GM18520 (cell line): ENCODE data around the gene C2orf66.

ENCODE experiments used
- ATAC-seq: cut with Tn5 transposase; IDR thresholded peaks from one replicate; pipeline ENCODE4 v1.9.1; 2021; ENCODE audit not compliant: unreplicated experiment

The C2orf66 gene

GRCh38 chr2:196809260-196809659, at the start of gene C2orf66:
C2orf66 (minus strand) TSS chr2:196809355; CDS start chr2:196809336, 19 bp downstream.
- ATAC-seq, result no peak

DNA sequence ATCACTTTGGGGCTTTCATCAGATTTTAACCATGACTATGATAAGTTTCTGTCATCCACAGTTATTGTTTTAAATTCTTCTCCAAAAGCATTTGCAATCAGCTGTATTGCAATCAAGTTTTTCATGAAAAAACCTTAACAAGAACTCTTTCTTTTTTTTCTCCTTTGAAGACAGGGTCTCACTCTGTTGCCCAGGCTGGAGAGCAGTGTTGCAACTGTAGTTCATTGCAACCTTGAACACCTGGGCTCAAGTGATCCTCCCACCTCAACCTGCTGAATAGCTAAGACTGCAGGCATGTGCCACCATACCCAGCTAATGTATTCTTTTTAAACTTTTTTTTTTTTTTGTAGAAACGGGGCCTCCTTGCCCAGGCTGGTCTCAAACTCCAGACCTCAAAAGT, 45.5 kb upstream of the C2orf66 start:
- ATAC-seq, result no peak

- ATAC-seq, result no peak
Measured at GRCh38 chr2:196853301-196854087, 44.3 kb upstream of the C2orf66 start.

- no peak for ATAC-seq
Measured at GRCh38 chr2:196851088-196851487, 41.9 kb upstream of the C2orf66 start.

GRCh38 chr2:196849895-196850294, 40.7 kb upstream of the C2orf66 start:
- no peak for ATAC-seq

- no peak for ATAC-seq
Measured at GRCh38 chr2:196846295-196846694, 37.1 kb upstream of the C2orf66 start.

- ATAC-seq, result no peak
Measured at GRCh38 chr2:196845371-196845770, 36.2 kb upstream of the C2orf66 start.

DNA sequence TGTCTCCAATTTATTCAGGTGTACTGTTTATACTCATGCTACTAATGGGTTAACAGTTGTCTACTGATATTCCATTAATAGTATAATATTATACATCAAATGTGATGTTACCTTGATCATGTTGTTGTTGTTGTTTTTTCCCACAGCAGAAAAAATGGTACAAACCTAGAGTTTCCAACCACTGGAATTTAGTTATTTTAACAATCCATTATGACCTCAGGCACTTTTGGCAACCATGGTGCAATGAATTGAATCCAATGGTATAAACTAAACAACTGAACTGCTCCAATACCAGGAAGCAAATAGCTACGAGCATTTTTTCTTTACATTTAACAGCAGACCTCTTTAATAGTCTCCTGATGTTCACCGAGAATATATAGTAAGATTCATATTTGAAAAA, 31.0 kb upstream of the C2orf66 start:
- no peak for ATAC-seq

DNA sequence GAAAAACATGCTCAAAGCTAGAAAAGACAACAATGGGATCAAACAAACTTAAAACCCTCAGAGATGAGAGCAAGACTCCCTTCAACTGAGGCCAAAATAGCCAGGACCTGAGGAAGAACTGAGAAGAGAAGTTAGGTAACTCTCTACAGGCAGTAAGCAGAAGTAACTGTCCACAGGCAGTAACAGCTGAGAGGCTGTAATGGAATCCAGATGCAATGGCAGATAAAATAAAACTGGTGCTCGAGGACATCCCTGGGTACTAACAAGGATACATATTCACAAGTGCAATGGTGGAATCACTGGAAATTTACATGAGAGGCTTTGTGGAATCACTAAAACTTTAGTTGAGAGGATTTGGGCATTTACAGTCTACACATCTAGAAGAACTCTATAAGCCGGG, 30.4 kb upstream of the C2orf66 start:
- no peak for ATAC-seq

GRCh38 chr2:196836440-196836839, 27.3 kb upstream of the C2orf66 start:
- ATAC-seq, result no peak

GRCh38 chr2:196830701-196831100, 21.5 kb upstream of the C2orf66 start:
- no peak for ATAC-seq

DNA sequence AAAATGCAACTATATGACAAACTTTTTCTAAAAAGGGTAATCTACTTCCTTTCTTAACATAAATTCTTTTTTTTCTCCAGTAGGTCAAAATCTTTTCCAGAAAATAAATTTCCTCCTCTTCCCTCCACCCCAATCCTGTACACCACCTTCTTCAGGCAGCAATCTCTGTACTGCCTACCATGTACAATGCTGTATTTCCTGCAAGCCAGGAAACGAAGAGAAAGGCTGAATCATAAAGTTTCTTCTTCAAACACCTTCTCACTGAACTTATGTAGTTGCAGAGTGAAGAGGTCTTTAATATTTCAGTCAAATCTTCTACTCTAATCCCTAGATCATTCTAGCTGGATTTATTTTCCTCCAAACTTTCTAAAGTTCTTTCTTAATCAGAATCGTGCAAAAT, 18.2 kb upstream of the C2orf66 start:
- no peak for ATAC-seq

GRCh38 chr2:196823750-196824522, 14.8 kb upstream of the C2orf66 start:
- no peak for ATAC-seq

DNA sequence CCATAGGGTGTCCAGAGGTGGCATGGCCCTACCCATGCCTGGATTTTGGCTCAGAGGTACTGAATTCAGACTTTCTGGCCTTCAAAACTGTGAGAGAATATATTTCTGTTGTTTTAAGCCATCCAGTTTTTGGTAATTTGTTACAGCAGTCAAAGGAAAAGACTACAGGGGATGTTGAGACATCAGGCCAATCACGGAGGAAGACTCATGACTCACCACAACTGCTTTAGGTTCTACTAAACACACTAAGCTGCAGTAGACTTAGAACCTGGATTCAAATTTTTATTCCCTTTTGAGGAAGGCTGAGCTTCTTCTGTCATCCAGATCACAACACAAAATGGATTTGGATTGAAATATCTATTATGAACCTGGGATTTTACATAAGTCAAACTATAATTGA, 12.0 kb upstream of the C2orf66 start:
- ATAC-seq, result no peak

- ATAC-seq, result no peak
Measured at GRCh38 chr2:196808083-196808665, 981 bp downstream of the C2orf66 start.

DNA sequence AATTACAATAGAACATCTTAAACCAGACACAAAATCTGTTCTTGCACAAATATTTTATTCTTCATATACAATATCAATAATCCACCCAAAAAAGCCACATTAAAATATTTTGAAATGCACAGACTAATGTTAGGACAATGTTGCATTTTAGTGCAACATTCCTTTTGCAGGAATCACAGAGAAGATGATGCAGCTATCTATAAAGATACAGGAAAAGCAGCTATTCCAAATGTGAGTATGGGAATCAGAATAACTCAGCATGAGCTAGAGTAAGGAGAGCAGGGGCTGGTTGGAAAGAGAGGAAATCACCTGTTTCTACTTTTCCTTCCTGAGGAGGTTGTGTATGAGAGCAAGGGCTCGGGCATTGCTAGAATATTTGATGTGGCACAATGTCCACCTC, 4.8 kb downstream of the C2orf66 start:
- ATAC-seq, result no peak

GRCh38 chr2:196802401-196802800, 6.8 kb downstream of the C2orf66 start:
- no peak for ATAC-seq

DNA sequence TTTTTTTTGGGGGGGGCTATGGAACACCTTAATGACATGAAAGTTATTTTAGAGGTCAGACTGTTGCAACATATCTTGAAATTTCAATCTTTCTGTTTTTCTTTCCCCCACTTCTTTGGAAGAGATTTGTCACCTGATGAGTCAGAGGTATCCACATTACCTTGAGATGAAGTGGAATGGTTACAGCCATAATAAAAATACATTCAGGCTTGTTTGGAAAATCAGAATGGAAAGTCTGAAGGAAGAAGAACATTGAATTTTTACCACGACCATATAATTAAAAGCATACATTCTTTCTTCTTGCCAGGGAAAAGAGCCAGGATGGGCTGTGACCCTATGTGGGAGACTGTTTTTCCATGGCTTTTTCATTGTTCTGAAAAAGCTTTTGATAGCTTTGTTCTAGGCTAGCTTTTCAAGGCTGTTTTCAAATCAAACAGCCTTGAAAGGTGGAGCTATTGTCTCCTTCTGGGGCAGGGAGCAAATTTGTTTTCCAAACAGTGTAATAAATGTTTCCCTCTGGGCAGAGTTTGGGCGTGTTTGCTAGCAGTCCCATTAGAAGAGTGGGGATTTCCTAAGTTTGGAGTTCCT, 7.4 kb downstream of the C2orf66 start:
- no peak for ATAC-seq

- ATAC-seq, result no peak
Measured at GRCh38 chr2:196798980-196799379, 10.2 kb downstream of the C2orf66 start.

GRCh38 chr2:196792865-196793264, 16.3 kb downstream of the C2orf66 start:
- ATAC-seq, result no peak

DNA sequence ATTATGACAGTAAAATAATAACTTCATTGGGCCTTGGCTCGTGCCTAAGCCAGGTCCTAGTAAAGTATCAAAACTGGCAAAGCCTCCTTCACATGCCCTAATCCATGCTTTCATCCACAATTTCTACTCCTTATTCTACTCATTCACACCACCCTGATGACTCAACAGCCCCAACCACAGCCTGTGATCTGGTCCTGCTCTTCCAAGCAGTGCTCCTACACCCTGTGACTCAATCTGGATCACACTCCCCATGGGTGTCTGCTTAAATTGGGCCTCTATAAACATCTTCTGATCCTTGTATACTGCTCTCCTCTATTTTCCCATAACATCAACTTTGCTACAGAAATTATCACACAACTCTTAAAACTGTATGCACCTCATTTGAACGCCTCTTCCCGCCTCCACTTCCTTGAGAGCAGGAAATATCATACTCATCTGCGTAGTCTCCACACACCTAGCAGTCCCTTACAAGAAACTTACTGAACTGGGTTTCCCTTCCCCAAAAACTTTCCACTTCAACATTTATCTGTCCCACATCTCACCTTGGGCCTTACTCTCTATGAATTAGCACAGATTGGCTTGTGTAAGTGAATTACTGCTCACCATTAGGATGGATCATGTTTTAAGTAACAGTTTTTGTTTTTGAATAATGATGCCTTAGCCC, 25.6 kb downstream of the C2orf66 start:
- ATAC-seq, result no peak
